AG08395 (cell line): ENCODE results near the gene GPR141.

Experiments
- DNase-seq: peaks from one replicate; pipeline ENCODE4 v3.0.0; 2012; ENCODE audit warnings: mixed read lengths, low spot score

Gene GPR141

GRCh38 chr7:37683246-37684120 is at the start of gene GPR141:
Gene GPR141, plus strand, starts transcription at chr7:37683766. Its CDS starts 56,628 bp downstream, at chr7:37740394.
- DNase-seq = no peak

GRCh38 chr7:37635346-37635745 is 48.2 kb upstream of the GPR141 start:
- DNase-seq = no peak

- DNase-seq = no peak
Measured at GRCh38 chr7:37642028-37642540, 41.5 kb upstream of the GPR141 start.

- no peak for DNase-seq
Measured at GRCh38 chr7:37643876-37644275, 39.7 kb upstream of the GPR141 start.

- no peak for DNase-seq
Measured at GRCh38 chr7:37645282-37646050, 38.1 kb upstream of the GPR141 start.

GRCh38 chr7:37656913-37657530 is 26.5 kb upstream of the GPR141 start:
- DNase-seq = no peak

- DNase-seq = no peak
Measured at GRCh38 chr7:37657816-37658215, 25.8 kb upstream of the GPR141 start.

GRCh38 chr7:37659971-37660565 is 23.5 kb upstream of the GPR141 start:
- DNase-seq = no peak

- DNase-seq = no peak
Measured at GRCh38 chr7:37660614-37661013, 23.0 kb upstream of the GPR141 start.

- DNase-seq = no peak
Measured at GRCh38 chr7:37663693-37664092, 19.9 kb upstream of the GPR141 start.

- no peak for DNase-seq
Measured at GRCh38 chr7:37665352-37666022, 18.1 kb upstream of the GPR141 start.

GRCh38 chr7:37666026-37666799 is 17.4 kb upstream of the GPR141 start:
- DNase-seq = no peak

- no peak for DNase-seq
Measured at GRCh38 chr7:37669818-37670217, 13.7 kb upstream of the GPR141 start.

- no peak for DNase-seq
Measured at GRCh38 chr7:37670436-37670835, 13.1 kb upstream of the GPR141 start.

- no peak for DNase-seq
Measured at GRCh38 chr7:37671876-37672275, 11.7 kb upstream of the GPR141 start.

- no peak for DNase-seq
Measured at GRCh38 chr7:37672926-37673325, 10.6 kb upstream of the GPR141 start.

- no peak for DNase-seq
Measured at GRCh38 chr7:37673523-37673922, 10.0 kb upstream of the GPR141 start.

- DNase-seq = no peak
Measured at GRCh38 chr7:37674531-37674930, 9.0 kb upstream of the GPR141 start.

- DNase-seq = no peak
Measured at GRCh38 chr7:37675749-37676148, 7.8 kb upstream of the GPR141 start.

- no peak for DNase-seq
Measured at GRCh38 chr7:37684927-37685326, 1.4 kb downstream of the GPR141 start.
